ENCODE measurements around the gene COX10.

The COX10 gene

DNA sequence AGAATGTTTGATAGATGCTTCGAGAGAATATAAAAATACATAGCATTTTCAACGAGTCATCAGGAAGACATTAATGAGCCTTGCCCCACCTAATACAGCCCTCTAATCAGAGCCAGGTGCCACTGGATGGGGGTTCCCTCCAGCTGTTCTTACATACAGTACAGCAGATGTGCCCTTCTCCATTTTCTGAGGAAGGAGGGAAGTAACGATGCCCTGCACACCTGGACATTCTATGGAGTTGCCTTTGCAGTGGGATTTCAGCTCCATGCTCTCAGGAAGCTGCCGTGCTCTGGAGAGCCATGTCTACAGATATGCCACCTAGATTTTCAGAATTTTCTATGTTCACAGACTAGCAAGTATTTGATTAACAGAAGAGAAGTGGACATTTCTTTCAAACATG, 131.1 kb downstream of the COX10 start:
- TF ChIP-seq, protein P1, sequence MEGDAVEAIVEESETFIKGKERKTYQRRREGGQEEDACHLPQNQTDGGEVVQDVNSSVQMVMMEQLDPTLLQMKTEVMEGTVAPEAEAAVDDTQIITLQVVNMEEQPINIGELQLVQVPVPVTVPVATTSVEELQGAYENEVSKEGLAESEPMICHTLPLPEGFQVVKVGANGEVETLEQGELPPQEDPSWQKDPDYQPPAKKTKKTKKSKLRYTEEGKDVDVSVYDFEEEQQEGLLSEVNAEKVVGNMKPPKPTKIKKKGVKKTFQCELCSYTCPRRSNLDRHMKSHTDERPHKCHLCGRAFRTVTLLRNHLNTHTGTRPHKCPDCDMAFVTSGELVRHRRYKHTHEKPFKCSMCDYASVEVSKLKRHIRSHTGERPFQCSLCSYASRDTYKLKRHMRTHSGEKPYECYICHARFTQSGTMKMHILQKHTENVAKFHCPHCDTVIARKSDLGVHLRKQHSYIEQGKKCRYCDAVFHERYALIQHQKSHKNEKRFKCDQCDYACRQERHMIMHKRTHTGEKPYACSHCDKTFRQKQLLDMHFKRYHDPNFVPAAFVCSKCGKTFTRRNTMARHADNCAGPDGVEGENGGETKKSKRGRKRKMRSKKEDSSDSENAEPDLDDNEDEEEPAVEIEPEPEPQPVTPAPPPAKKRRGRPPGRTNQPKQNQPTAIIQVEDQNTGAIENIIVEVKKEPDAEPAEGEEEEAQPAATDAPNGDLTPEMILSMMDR (IDR thresholded peaks at IDR 0.05; ENCODE audit: control extremely low read depth, extremely low read depth, low read depth, missing control alignments): no peak
- no peak for DNase-seq (ENCODE audit: extremely low spot score)
- ChIA-PET POLR2A (no interaction called here), CTCF (interaction anchor here (1.0 to 1.9 kb wide), 2 partner anchors 11 to 726 kb away, joined by 4 read pairs; no protein-coding TSS in a partner anchor)

DNA sequence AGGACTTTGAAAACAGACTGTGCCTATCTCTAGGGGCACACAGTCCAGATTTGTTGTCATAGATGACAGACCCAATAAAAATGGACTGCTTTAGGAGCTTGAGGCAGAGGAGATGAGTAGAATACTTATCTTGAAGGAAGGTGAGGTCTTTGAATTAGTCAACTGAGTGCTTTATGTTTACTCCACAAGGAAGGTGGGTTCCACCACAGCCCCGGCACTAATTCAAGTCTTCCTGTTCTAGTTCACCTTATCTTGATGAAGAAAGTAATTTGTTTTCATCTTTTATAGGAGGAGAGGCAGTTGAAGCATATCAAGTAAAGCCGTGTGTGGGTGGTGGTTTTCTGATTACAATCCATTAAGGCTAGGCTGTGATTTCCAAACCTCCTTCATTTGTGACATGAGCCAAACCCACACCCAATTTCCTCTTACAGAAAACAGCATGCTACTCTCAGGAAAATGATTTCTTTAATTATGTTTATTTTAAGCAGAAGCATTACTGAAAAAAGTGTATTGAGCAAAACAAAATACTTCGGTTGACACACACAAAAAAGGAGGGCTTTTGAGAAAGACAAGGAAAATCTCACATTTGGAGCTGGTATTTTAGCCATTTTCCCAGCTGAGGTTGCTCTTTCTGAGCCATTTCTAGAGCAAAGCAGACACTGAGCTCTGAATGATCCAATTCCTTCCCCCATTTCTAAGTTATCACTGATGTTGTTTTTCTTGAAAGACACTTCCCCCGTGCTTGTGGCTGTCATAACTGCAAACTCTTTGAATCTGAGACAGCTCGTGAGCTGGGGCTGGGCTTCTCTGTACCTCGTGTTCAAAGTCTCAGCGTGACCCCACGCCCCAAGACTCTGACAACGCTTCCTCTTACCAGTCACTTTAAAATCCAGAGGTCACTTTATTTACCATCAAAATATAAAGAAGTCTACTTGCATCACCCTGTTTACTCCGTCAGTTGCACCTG, 132.0 kb downstream of the COX10 start:
- ChIA-PET POLR2A (no interaction called here), CTCF (no interaction called here)
- TF ChIP-seq, protein P1 (IDR thresholded peaks at IDR 0.05; ENCODE audit: control extremely low read depth, extremely low read depth, low read depth, missing control alignments): no peak
- DNase-seq (ENCODE audit: extremely low spot score): no peak

DNA sequence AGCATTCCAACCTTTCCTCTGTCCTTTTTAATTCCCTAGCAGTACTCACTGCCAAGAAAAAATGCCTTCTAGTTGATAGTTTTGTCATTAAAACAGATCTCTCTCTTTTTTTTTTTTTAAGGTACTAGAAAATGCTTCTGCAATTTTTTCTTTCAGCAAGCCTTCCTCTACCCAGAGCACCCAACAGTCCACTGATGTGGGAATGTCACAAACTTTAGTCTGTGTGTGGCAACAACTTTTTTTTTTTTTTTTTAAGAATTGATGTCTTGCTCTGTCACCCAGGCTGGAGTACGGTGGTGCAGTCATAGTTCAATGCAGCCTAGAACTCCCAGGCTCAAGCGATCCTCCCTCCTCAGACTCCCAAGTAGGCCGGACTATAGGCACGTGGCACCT, 132.7 kb downstream of the COX10 start:
- DNase-seq (ENCODE audit: extremely low spot score): no peak
- ChIA-PET CTCF (no interaction called here), POLR2A (no interaction called here)
- TF ChIP-seq, protein P1 (IDR thresholded peaks at IDR 0.05; ENCODE audit: control extremely low read depth, extremely low read depth, low read depth, missing control alignments): no peak

DNA sequence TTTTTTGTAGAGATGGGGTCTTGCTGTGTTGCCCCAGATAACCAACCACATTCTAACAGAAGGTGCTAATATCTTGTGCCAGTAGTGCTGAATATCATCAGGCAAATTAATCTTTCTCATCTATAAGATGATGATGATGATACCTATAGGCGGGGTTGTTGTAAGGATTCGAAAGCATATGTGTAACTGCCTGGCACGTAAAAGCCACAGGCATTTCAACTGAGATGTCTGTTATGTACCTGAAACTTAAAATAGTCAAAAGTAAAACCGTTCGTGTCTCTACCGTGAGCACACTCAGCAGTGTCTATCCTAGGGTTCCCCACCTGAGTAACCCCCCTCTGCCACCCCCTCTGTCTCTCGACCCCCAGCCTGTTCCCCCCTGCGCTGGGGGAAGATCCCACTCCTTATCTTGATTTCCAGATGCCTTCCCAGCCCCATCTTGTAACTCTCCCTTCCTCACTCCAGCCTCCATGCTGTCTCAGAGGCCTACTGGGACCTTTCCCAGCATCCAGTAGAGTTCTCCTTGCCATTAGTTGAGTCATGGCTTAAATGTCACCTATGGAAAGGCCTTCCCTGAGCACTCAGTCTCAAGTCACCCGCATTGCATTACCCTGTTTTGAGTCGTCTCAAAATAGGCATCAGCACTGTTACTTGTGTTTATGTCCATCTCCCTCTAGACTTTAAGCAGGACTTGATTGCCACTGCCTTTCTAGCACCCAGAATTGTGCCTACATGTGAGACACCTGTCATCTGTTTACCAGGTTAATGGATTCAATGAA, 133.3 kb downstream of the COX10 start:
- ChIA-PET CTCF (interaction anchor here (1.2 kb wide), 1 partner anchor 9 kb away, joined by 8 read pairs; no protein-coding TSS in a partner anchor), POLR2A (no interaction called here)
- no peak for DNase-seq (ENCODE audit: extremely low spot score)
- TF ChIP-seq, protein P1 (IDR thresholded peaks at IDR 0.05; ENCODE audit: control extremely low read depth, extremely low read depth, low read depth, missing control alignments): no peak

DNA sequence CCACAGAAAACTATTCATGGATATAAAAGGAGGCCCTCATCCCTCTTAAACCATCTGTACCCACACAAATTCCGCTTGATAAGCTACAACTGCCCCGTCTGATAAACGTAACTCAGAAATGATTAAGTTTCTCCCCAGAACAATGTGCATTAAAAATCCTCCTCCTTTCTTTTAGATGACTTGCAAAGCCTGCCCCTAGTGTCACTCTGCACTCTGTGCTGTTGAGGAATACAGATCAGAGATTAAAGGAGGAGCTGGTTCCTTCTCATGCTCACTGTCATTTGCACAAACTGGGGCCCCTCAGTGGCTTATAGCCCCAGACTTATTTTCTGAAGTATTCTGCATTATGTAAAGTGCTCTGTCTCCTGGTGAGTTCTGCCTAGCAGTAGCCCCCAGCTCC, 134.1 kb downstream of the COX10 start:
- no peak for DNase-seq (ENCODE audit: extremely low spot score)
- CTCF ChIA-PET: interaction anchor here (1.2 kb wide), 1 partner anchor 8 kb away, joined by 8 read pairs; no protein-coding TSS in a partner anchor
- TF ChIP-seq, protein P1 (IDR thresholded peaks at IDR 0.05; ENCODE audit: control extremely low read depth, extremely low read depth, low read depth, missing control alignments): peak; percentile 10
- POLR2A ChIA-PET: no interaction called here

DNA sequence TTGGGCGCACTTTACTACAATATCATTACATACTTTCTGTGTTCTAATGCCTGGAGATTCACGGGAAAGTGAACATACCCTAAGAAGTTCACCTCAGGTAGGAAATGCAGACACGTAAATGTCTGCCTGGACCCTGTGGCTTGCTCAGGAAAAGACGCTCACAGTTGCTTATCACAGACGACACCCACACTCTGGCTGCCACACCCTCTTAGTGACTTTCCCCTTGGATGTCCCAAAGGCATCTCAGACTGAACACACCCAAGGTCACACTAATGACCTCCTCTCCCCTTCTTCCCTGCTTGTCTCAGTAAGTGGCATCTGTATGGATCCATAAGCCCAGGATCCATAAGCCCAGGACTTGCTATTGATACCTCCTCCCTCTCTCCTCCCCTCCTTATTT, 134.8 kb downstream of the COX10 start:
- DNase-seq (ENCODE audit: extremely low spot score): no peak
- POLR2A ChIA-PET: no interaction called here
- TF ChIP-seq, protein P1 (IDR thresholded peaks at IDR 0.05; ENCODE audit: control extremely low read depth, extremely low read depth, low read depth, missing control alignments): no peak
- CTCF ChIA-PET: interaction anchor here (1.2 kb wide), 1 partner anchor 8 kb away, joined by 8 read pairs; no protein-coding TSS in a partner anchor
